SU-DHL-6 (cell line): ENCODE measurements around the gene STOML1.
"Not testable (repeated sequence)": the region's sequence is repeated elsewhere in the genome, so short reads cannot be mapped to it uniquely, and the experiment has no call there.

Experiments
- CTCF ChIP-seq: fragments of 200-600 bp; sonication (generic); IDR thresholded peaks from one replicate; pipeline ENCODE4 v1.5.1; 2017; ENCODE audit warnings: antibody characterized with exemption, mild to moderate bottlenecking, low read length, moderate library complexity; ENCODE audit not compliant: insufficient read depth, poor library complexity, severe bottlenecking
- EZH2phosphoT487 ChIP-seq: fragments of 200-600 bp; sonication (generic), shearing (Covaris generic); conservative IDR thresholded peaks from 2 replicates; pipeline ENCODE4 v1.6.1; 2018; ENCODE audit warnings: mild to moderate bottlenecking, antibody characterized with exemption, low read length, moderate library complexity, mixed read lengths

GRCh38 chr15:73973683-73974200 lies 18.4 kb downstream of the STOML1 start:
- not testable (repeated sequence) for TF ChIP-seq EZH2phosphoT487, CTCF
